K562 treated with DMSO at 1 percent for 24 hours (cell line): Measurements from ENCODE around the gene CLINT1. TPM values are rescaled to one million over a fixed set of nuclear protein-coding genes. Genes with fewer than 3 reads are reported as not detected.

Experiments
- total RNA-seq: library from RNA; unstranded; fragments of 300-600 nt; gene quantifications from 2 replicates; pipeline ENCODE4 v1.2.3, GENCODE V29; 2022; ENCODE audit warnings: low read depth; ENCODE audit not compliant: insufficient read depth

Gene CLINT1
- 46.8 and 49.9 TPM in 2 replicates for total RNA-seq

GRCh38 chr5:157858527-157859226 lies at the start of gene CLINT1:
CLINT1 (minus strand) TSS chr5:157859145; CDS start chr5:157858970, 175 bp downstream.

GRCh38 chr5:157743163-157744050 lies 115.5 kb downstream of the CLINT1 start, which contains the start of gene LSM11:
LSM11 (plus strand) TSS chr5:157743712; CDS start chr5:157743751, 39 bp downstream.

Other genes starting within 250 kb of the CLINT1 start
- 0.21 TPM in 1 of 2 replicates, not detected in the other for gene SOX30, start 206.7 kb downstream of the CLINT1 start, total RNA-seq
- not detected in 2 replicates for gene C5orf52, start 187.6 kb downstream of the CLINT1 start, total RNA-seq
- 7.2 and 8.5 TPM in 2 replicates for gene THG1L, start 127.7 kb downstream of the CLINT1 start, total RNA-seq
- 4.1 and 4.2 TPM in 2 replicates for gene LSM11, start 115.4 kb downstream of the CLINT1 start, total RNA-seq